SK-N-SH treated with all-trans-retinoic acid at 6 μM for 48 hours (cell line): Measurements from ENCODE around the gene AVPR1A.
"Not testable (repeated sequence)": the region's sequence is repeated elsewhere in the genome, so short reads cannot be mapped to it uniquely, and the experiment has no call there.

Experiments used
- ATAC-seq: fragments of 200-7000 bp; cut with Tn5 transposase; 3 replicates; pipeline ENCODE4 v1.9.1; 2020; ENCODE audit warnings: mild to moderate bottlenecking, moderate library complexity
- ARNTL ChIP-seq: fragments of 450-650 bp; formaldehyde crosslinking; IDR thresholded peaks from 2 replicates; pipeline ENCODE4 v1.5.0; 2020; ENCODE audit warnings: low read depth, mild to moderate bottlenecking, moderate library complexity, borderline replicate concordance
- BACH2 ChIP-seq: fragments of 250-450 bp; sonication (Bioruptor Pico); IDR thresholded peaks from 2 replicates; pipeline ENCODE4 v1.9.0; 2021; ENCODE audit warnings: mild to moderate bottlenecking, borderline replicate concordance
- CSDC2 ChIP-seq: fragments of 250-450 bp; sonication (Bioruptor Pico); IDR thresholded peaks from 2 replicates; pipeline ENCODE4 v1.5.0; 2020; ENCODE audit warnings: mild to moderate bottlenecking, moderate library complexity
- ESRRG ChIP-seq: fragments of 250-450 bp; sonication (Bioruptor Pico); IDR thresholded peaks from 2 replicates; pipeline ENCODE4 v1.6.1; 2021; ENCODE audit warnings: mild to moderate bottlenecking
- GLIS3 ChIP-seq: fragments of 250-450 bp; sonication (Bioruptor Pico); IDR thresholded peaks from 2 replicates; pipeline ENCODE4 v1.5.0; 2020; ENCODE audit warnings: mild to moderate bottlenecking, moderate library complexity
- ISL1 ChIP-seq: fragments of 250-450 bp; sonication (Bioruptor Pico); IDR thresholded peaks from 2 replicates; pipeline ENCODE4 v2.1.2; 2022; ENCODE audit warnings: mild to moderate bottlenecking, moderate library complexity
- OSR1 ChIP-seq: fragments of 250-450 bp; sonication (Bioruptor Pico); IDR thresholded peaks from 2 replicates; pipeline ENCODE4 v1.8.0; 2022; ENCODE audit warnings: moderate library complexity, mild to moderate bottlenecking, inconsistent platforms
- PATZ1 ChIP-seq: fragments of 250-450 bp; sonication (Bioruptor Pico); IDR thresholded peaks from 2 replicates; pipeline ENCODE4 v1.8.0; 2020; ENCODE audit warnings: mild to moderate bottlenecking, moderate library complexity, borderline replicate concordance
- POU6F1 ChIP-seq: fragments of 250-450 bp; sonication (Bioruptor Pico); IDR thresholded peaks from 2 replicates; pipeline ENCODE4 v1.8.0; 2021; ENCODE audit warnings: low read depth, mild to moderate bottlenecking, moderate library complexity, borderline replicate concordance
- PPARA ChIP-seq: fragments of 250-450 bp; sonication (Bioruptor Pico); IDR thresholded peaks from 2 replicates; pipeline ENCODE4 v1.5.0; 2020; ENCODE audit warnings: mild to moderate bottlenecking, borderline replicate concordance
- RARB ChIP-seq: fragments of 250-450 bp; sonication (Bioruptor Pico); IDR thresholded peaks from 2 replicates; pipeline ENCODE4 v1.8.0; 2021; ENCODE audit warnings: mild to moderate bottlenecking, moderate library complexity
- SNAI2 ChIP-seq: fragments of 250-450 bp; sonication (Bioruptor Pico); IDR thresholded peaks from 2 replicates; pipeline ENCODE4 v1.5.0; 2020; ENCODE audit warnings: mild to moderate bottlenecking, moderate library complexity
- TCF4 ChIP-seq: fragments of 250-450 bp; sonication (Bioruptor Pico); IDR thresholded peaks from 2 replicates; pipeline ENCODE4 v1.8.0; 2021; ENCODE audit warnings: mild to moderate bottlenecking, moderate library complexity, borderline replicate concordance
- TOX ChIP-seq: fragments of 250-450 bp; sonication (Bioruptor Pico); IDR thresholded peaks from 2 replicates; pipeline ENCODE4 v1.8.0; 2021; ENCODE audit warnings: mild to moderate bottlenecking, moderate library complexity, borderline replicate concordance
- TSHZ2 ChIP-seq: fragments of 250-450 bp; sonication (Bioruptor Pico); IDR thresholded peaks from 2 replicates; pipeline ENCODE4 v1.5.0; 2020; ENCODE audit warnings: mild to moderate bottlenecking, moderate library complexity
- ZC3H10 ChIP-seq: fragments of 250-450 bp; sonication (Bioruptor Pico); IDR thresholded peaks from 2 replicates; pipeline ENCODE4 v1.5.1; 2021; ENCODE audit warnings: mild to moderate bottlenecking, moderate library complexity
- ZFP3 ChIP-seq: fragments of 250-450 bp; sonication (Bioruptor Pico); IDR thresholded peaks from 2 replicates; pipeline ENCODE4 v1.5.0; 2020; ENCODE audit warnings: mild to moderate bottlenecking, moderate library complexity
- ZFP30 ChIP-seq: fragments of 450-650 bp; formaldehyde crosslinking; IDR thresholded peaks from 2 replicates; pipeline ENCODE4 v1.5.0; 2022; ENCODE audit warnings: mild to moderate bottlenecking, moderate library complexity
- ZNF565 ChIP-seq: fragments of 450-650 bp; formaldehyde crosslinking; conservative IDR thresholded peaks from 2 replicates; pipeline ENCODE4 v1.5.0; 2020; ENCODE audit warnings: low read depth, mild to moderate bottlenecking, moderate library complexity
- ZNF70 ChIP-seq: fragments of 450-650 bp; formaldehyde crosslinking; IDR thresholded peaks from 2 replicates; pipeline ENCODE4 v1.5.0; 2020; ENCODE audit warnings: mild to moderate bottlenecking, moderate library complexity
- ZNF8 ChIP-seq: fragments of 450-650 bp; formaldehyde crosslinking; IDR thresholded peaks from 2 replicates; pipeline ENCODE4 v1.5.0; 2020; ENCODE audit warnings: mild to moderate bottlenecking, moderate library complexity
- TF ChIP-seq, protein P1 (sequence below): fragments of 250-450 bp; sonication (Bioruptor Pico); IDR thresholded peaks from 2 replicates; pipeline ENCODE4 v1.5.1; 2020; ENCODE audit warnings: low read depth, mild to moderate bottlenecking, moderate library complexity

AVPR1A gene

DNA sequence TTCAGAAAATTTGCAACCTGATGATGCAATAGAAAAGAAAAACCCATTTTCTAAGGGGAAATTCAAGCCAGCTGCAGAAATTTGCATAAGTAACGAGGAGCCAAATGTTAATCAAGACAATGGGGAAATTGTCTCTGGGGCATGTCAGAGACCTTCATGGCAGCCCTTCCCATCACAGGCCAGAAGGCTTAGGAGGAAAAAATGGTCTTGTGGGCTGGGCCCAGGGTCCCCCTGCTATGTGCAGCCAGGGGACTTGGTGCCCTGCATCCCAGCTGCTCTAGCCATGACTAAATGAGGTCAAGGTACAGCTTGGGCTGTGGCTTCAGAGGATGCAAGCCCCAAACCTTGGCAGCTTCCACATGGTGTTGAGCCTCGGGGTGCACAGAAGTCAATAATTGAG is 28.2 kb upstream of the AVPR1A start:
- no peak for TF ChIP-seq ZNF565 (CRISPR knock-in tag)
- TF ChIP-seq GLIS3 (CRISPR knock-in tag), result no peak
- no peak for TF ChIP-seq ARNTL
- TF ChIP-seq BACH2 (CRISPR knock-in tag), result no peak
- no peak for TF ChIP-seq POU6F1
- no peak for TF ChIP-seq ZFP30
- no peak for TF ChIP-seq ZC3H10 (CRISPR knock-in tag)
- no peak for TF ChIP-seq RARB
- ATAC-seq, result no peak

DNA sequence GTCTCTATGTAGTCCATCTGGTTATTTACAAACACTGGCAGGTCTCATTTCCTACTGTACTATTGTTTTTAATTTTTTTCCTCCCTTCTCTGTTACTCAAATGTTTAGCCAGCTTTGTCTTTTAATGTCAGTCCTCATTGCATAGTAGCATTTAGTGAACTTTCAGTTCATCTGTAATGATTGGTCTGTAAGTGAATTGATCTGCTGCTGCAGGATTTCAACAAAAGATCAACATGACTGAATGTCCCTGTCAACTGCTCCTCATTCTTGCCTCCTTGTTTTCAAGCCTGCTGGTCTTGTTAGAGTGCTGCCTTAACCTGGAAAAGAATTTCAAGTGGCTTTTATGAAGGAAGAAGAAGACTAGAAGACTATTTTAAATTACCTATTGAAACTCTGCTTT is 19.3 kb upstream of the AVPR1A start:
- no peak for ATAC-seq
- TF ChIP-seq ZFP30 (no peak), SNAI2 (no peak), ZFP3 (no peak), ZNF8 (no peak), ESRRG (CRISPR knock-in tag) (no peak), ZC3H10 (CRISPR knock-in tag) (no peak), TSHZ2 (no peak), ISL1 (CRISPR knock-in tag) (no peak), TCF4 (CRISPR knock-in tag) (no peak), OSR1 (no peak)

DNA sequence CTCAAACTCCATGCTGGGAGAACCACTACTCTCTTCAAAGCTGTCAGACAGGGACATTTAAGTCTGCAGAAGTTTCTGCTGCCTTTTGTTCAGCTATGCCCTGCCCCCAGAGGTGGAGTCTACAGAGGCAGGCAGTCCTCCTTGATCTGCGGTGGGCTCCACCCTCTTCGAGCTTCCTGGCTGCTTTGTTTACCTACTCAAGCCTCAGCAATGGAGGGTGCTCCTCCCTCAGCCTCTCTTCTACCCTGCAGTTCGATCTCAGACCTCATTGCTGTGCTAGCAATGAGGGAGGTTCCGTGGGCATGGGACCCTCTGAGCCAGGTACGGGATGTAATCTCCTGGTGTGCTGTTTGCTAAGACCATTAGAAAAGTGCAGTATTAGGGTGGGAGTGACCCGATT is 16.7 kb upstream of the AVPR1A start:
- not testable (repeated sequence) for ATAC-seq

DNA sequence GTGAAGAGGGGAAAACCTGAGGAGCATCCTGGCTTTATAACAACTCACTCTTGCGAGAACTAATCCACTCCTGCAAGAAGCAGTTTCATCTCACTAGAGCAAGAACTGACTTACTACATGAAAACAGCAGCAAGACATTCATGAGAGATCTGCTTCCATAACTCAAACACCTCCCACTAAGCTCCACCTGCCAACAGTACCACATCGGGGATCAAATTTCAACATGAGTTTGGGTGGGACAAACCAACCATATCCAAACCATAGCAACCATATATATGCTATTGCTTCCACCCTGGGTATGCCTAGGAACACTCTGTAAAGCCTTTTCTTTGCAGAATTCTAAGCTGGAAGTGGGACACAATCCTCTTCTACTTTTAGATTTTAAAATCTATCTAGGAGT is 13.9 kb upstream of the AVPR1A start:
- TF ChIP-seq ZNF70 (CRISPR knock-in tag) (no peak), CSDC2 (CRISPR knock-in tag) (no peak), POU6F1 (no peak), ESRRG (CRISPR knock-in tag) (no peak), BACH2 (CRISPR knock-in tag) (no peak), PATZ1 (no peak), ZNF565 (CRISPR knock-in tag) (no peak), ZFP30 (no peak), ZC3H10 (CRISPR knock-in tag) (no peak), TCF4 (CRISPR knock-in tag) (no peak), ZNF8 (no peak), SNAI2 (no peak), PPARA (CRISPR knock-in tag) (no peak), TOX (CRISPR knock-in tag) (no peak), GLIS3 (CRISPR knock-in tag) (no peak), TSHZ2 (no peak)
- TF ChIP-seq, protein P1, sequence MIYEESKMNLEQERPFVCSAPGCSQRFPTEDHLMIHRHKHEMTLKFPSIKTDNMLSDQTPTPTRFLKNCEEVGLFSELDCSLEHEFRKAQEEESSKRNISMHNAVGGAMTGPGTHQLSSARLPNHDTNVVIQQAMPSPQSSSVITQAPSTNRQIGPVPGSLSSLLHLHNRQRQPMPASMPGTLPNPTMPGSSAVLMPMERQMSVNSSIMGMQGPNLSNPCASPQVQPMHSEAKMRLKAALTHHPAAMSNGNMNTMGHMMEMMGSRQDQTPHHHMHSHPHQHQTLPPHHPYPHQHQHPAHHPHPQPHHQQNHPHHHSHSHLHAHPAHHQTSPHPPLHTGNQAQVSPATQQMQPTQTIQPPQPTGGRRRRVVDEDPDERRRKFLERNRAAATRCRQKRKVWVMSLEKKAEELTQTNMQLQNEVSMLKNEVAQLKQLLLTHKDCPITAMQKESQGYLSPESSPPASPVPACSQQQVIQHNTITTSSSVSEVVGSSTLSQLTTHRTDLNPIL (CRISPR knock-in tag), result no peak
- no peak for ATAC-seq
